Uterus (tissue), 2 donors: ENCODE data around the gene MDC1.

Source experiments
- CTCF ChIP-seq, 4 experiments: fragments of 200-600 bp in 2 of 4; fragments of 450-650 bp in 2 of 4; sonication (generic) in 2 of 4; IDR thresholded peaks; one replicate each; pipeline ENCODE4 v1.5.1; 2016 to 2019; ENCODE audit warnings: antibody characterized with exemption in 4 of 4, mild to moderate bottlenecking in 2 of 4, moderate library complexity in 1 of 4
- POLR2A ChIP-seq, 2 donors: fragments of 450-650 bp; IDR thresholded peaks; one replicate each; pipeline ENCODE4 v1.6.1; 2016; ENCODE audit warnings: antibody characterized with exemption in 2 of 2, mild to moderate bottlenecking in 1 of 2, moderate library complexity in 1 of 2

- no peak for TF ChIP-seq POLR2A (IDR thresholded peaks at IDR 0.05)
- TF ChIP-seq CTCF (IDR thresholded peaks at IDR 0.05) = no peak
Observed at GRCh38 chr6:30763618-30764489, 46.8 kb upstream of the MDC1 start.
